Activated naive CD4-positive, alpha-beta T cell treated with anti-CD3 and anti-CD28 coated beads for 36 hours (primary cell): ENCODE results near the gene ZMIZ1. TPM values are rescaled to one million over a fixed set of nuclear protein-coding genes. Genes with fewer than 3 reads are reported as not detected.
A peak's percentile ranks its signal among the peaks of the same experiment; 100 is the strongest.

ENCODE experiments used
- CTCF ChIA-PET: fragments of 350-600 bp; sonication (Branson Sonifier 250); formaldehyde crosslinking; loops from one replicate; lab custom pipeline; 2021; ENCODE audit warnings: antibody characterized with exemption; lab: Charles Lee
- DNase-seq: peaks from one replicate; pipeline ENCODE4 v3.0.0-alpha.2; 2020
- H3K27ac Mint-ChIP-seq: one replicate; pipeline ENCODE4 v1.8.0; 2021; ENCODE audit warnings: mild to moderate bottlenecking, mixed read lengths
- H3K27me3 Mint-ChIP-seq: one replicate; pipeline ENCODE4 v1.8.0; 2021; ENCODE audit warnings: low read depth, mixed read lengths
- H3K36me3 Mint-ChIP-seq: one replicate; pipeline ENCODE4 v1.8.0; 2021; ENCODE audit warnings: low read depth, mixed read lengths
- H3K4me1 Mint-ChIP-seq: one replicate; pipeline ENCODE4 v1.8.0; 2021; ENCODE audit warnings: low read depth, mixed read lengths
- H3K4me3 Mint-ChIP-seq: one replicate; pipeline ENCODE4 v1.8.0; 2021; ENCODE audit warnings: mild to moderate bottlenecking, moderate library complexity, mixed read lengths
- H3K9me3 Mint-ChIP-seq: one replicate; pipeline ENCODE4 v1.8.0; 2021; ENCODE audit warnings: mixed read lengths
- intact Hi-C: fragments of 100-400 bp; cut with micrococcal nuclease; formaldehyde crosslinking; loops from one replicate; pipeline ENCODE4 v1.15.1; 2023
- total RNA-seq, 2 experiments: library from RNA; stranded (reverse); gene quantifications; one replicate each; pipeline ENCODE4 v1.2.3, GENCODE V29; 2021

ZMIZ1 gene
- total RNA-seq, 2 experiments from 2014 or later = 15.6 to 18.3 TPM

DNA sequence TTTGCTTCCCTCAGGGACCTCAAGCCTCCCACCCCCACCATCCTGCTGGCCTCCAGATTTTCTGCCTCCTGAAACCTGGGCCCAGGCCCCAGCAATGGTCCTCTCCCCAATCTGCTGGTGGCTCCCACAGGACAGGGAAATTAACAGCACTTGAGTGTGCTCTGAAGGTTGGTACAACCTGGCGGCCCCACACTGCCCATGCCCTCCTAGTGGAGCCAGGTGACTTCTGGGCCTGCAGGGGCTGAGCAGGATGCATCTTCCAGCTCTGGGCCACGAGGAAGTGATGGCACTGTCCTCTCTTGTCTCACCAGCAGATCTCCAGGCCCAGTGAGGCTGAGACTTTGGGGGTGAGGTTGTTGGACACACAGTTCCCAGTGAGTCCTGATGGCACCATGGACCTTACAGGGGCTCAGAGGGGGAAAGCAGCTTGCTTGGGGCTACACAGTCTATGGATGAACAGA is 3.6 kb upstream of the ZMIZ1 start:
- Mint-ChIP-seq H3K4me1 (peaks cover 29% of the 10 kb centered on the region), H3K4me3 (no peak overlapping the region), H3K36me3 (no peaks in the 10 kb centered on the region), H3K27ac (peak overlapping the region; percentile 26), H3K9me3 (no peaks in the 10 kb centered on the region), H3K27me3 (peaks cover 2% of the 10 kb centered on the region)
- intact Hi-C loops = loop anchor here (5.0 kb wide), 4 partner anchors 257 to 1033 kb away; partner anchors contain the start of gene RPS24
- no peak for DNase-seq
- CTCF ChIA-PET = interaction anchor here (1.2 kb wide), 1 partner anchor 131 kb away, joined by 3 read pairs; no protein-coding TSS in a partner anchor

DNA sequence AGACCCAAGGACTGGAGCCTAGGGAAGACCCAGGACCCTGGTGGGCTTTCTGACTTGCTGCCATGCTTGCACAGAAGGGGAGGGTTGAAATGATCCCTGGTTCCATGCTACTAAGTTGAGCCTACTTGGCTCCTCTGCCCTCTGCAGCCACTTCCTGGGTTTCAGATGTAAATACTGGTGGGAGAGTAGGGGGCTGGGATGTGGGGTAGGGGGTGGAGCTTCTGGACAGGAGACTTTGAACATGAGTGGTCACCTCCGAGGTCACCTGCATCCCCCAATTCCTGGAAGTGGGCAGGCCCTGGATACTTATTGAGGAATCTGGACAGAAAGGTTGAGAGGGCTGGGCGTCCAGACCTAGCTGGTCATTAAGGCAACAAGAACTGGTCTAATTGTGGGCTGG is 2.9 kb upstream of the ZMIZ1 start:
- Mint-ChIP-seq H3K27ac (no peak overlapping the region), H3K4me3 (no peak overlapping the region), H3K9me3 (no peaks in the 10 kb centered on the region), H3K36me3 (no peaks in the 10 kb centered on the region), H3K4me1 (peaks cover 31% of the 10 kb centered on the region), H3K27me3 (peaks cover 2% of the 10 kb centered on the region)
- CTCF ChIA-PET = interaction anchor here (1.2 kb wide), 1 partner anchor 130 kb away, joined by 3 read pairs; no protein-coding TSS in a partner anchor
- intact Hi-C loops = loop anchor here (5.0 kb wide), 4 partner anchors 256 to 1034 kb away; partner anchors contain the start of gene RPS24
- no peak for DNase-seq

DNA sequence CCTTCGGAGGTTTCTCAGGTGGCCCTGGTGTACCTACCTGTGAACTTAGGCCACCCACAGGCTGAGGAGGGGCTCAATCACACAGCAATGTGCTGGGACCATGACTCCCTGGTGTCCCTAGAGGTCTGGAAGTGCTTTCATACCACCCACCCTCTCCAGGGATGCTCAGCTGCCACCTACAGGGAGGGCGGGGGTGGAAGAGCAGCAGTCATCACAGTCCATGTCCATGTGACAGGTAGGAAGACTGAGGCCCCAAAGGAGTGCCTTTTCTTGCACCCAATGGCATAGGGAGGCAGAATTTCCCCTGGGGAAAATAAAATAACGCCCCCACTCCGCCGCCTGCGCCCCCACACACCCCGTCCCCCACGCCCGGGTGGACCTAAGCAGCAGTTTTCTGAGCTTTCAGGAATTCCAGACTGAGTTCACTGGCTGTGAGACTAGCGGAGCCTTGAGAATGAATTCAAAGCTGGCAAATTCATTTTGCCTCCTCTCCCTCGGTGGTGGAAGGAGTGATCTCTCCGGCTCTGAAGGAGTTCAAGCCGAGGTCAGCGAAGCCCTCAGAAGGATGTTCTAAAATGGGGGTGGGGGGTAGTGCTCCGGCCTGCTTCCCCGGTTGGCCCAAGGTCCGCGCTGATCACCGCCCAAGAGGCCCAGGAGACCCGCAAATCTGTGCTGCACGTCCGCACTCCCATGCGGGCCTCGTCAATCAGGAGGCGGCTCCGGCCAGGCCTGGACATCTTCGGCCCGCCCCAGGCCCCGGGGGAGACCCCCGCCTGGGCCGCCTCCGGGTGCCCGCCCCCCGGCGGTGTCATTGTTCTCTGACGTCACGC is 2.1 kb upstream of the ZMIZ1 start:
- Mint-ChIP-seq H3K36me3 (no peaks in the 10 kb centered on the region), H3K4me3 (peak overlapping the region; percentile 29), H3K4me1 (peaks cover 36% of the 10 kb centered on the region), H3K27ac (no peak overlapping the region), H3K27me3 (peaks cover 5% of the 10 kb centered on the region), H3K9me3 (no peaks in the 10 kb centered on the region)
- DNase-seq = peak; percentile 44
- CTCF ChIA-PET = interaction anchor here (0.7 to 1.3 kb wide), 4 partner anchors 9 to 366 kb away, joined by 3 read pairs; no protein-coding TSS in a partner anchor
- intact Hi-C loops = loop anchor here (5.0 kb wide), 4 partner anchors 256 to 1034 kb away; partner anchors contain the start of gene RPS24

DNA sequence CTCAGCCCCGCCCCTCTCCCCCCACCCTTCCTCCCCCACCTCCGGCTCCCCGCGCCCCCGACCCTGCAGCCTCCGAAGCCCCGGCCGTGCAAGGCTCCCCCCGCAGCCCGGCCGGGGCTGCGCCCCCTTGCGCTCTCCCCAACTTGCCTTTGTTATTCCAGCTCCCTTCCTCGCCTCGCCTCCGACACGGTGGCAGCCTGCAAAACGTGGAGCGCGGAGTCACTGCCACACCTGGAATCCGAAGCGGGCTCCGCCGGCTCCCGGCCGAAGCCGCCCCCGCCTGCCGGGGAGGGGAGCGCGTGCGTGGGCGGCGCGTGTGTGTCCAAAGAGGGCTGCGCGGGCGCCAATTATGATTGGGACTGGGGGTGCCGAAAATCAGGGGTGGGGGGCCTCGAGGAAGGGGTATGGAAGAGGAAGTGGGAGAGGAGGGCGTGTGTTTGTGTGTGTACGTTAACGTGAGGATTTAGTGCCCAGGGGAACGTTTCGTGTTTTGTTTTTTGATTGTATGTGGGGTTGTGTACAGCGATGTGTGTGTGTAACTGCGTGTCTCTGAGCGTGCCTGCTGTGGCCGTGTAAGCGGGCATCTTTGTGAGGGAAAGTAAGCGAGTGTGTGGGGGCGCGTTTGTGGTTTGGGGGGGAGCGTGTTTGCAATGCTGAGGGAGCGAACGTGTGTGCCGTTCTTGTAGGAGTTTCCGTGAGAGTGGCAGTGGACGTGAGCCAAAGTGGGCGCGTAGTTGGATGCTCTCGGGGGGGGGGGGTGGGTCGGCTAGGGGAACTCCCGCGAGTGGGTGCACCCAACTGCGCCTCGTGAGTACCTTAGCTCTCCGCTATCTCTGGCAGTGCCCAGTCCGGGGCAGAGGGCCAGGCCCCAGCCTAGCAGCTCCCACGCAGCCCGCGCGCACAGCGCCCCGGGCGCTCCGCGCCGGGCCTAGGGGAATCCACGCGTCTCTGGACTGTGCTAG is 1.2 kb upstream of the ZMIZ1 start:
- Mint-ChIP-seq H3K9me3 (no peaks in the 10 kb centered on the region), H3K4me3 (peak overlapping the region; percentile 79), H3K36me3 (no peaks in the 10 kb centered on the region), H3K27ac (no peak overlapping the region), H3K27me3 (peaks cover 5% of the 10 kb centered on the region), H3K4me1 (peaks cover 36% of the 10 kb centered on the region)
- peak; percentile 83 for DNase-seq
- intact Hi-C loops = loop anchor here (1.0 to 5.0 kb wide), 12 partner anchors 19 to 1035 kb away; partner anchors contain the start of gene RPS24
- CTCF ChIA-PET = interaction anchor here (0.6 to 1.3 kb wide), 4 partner anchors 8 to 367 kb away, joined by 3 to 4 read pairs (median 3); no protein-coding TSS in a partner anchor

DNA sequence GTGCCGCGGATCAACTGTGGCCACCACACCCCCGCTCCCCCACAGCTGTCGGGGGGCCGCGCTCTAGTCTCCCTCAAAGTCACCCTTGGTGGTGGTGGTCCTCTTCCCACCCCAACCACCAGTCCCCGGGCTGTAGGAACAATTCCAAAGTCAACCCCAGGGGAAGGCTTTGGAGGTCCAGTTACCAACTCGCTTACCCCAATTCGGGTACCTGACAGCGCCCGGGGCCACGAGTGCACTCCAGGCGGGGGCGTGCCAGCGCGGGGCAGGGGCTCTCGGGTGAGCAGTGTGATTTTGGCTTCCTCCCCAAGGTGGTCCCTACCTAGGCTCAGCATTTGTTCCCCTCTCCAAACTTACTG is 584 bp upstream of the ZMIZ1 start:
- CTCF ChIA-PET = interaction anchor here (0.6 kb wide), 1 partner anchor 26 kb away, joined by 4 read pairs; no protein-coding TSS in a partner anchor
- Mint-ChIP-seq H3K36me3 (no peaks in the 10 kb centered on the region), H3K27me3 (peaks cover 5% of the 10 kb centered on the region), H3K9me3 (no peaks in the 10 kb centered on the region), H3K27ac (no peak overlapping the region), H3K4me1 (peaks cover 33% of the 10 kb centered on the region), H3K4me3 (peak overlapping the region; percentile 79)
- intact Hi-C loops = loop anchor here (1.0 to 5.0 kb wide), 12 partner anchors 20 to 1036 kb away; partner anchors contain the start of gene RPS24
- no peak for DNase-seq

DNA sequence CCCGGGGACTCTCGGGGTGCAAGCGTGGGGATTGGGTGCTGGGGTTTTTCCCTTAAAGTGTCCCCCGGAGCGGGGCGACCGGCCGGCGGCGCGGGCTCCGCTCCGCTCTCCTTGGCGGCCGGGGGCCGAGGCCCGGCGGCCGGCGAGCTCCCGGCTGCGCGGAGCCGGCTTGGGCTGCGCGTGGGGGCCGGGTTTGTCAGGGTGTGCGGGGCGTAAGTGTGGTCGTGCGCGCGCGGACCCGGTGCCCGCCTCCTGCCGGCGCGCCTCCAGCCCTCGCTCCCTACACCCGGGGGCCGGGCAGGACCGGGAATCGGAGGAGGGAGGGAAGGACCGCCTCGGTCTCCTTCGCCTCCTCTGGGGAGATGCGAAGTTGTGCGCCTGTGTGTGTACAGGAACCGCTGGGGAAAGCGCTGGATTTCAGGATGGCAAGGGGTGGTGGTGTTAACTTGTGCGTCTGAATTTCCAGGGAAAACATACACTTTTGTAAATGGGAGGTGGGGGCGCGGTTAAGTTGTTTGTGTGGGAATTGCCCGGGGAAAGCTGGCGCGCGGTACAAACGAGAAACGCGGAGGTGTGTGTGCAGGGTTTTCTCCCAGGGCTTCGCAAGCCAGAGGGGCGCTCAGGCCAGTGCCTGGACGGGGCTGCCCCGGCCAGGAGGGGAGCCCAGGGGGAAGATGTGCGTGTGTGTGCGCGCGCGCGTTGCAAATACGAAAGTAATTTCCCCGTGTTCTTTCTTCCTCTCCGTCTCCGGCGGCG is 737 bp downstream of the ZMIZ1 start:
- peak; percentile 59 for DNase-seq
- H3K36me3 Mint-ChIP-seq = no peaks in the 10 kb centered on the region
- H3K27ac Mint-ChIP-seq = no peak overlapping the region
- H3K4me1 Mint-ChIP-seq = peaks cover 21% of the 10 kb centered on the region
- peak overlapping the region; percentile 89 for H3K4me3 Mint-ChIP-seq
- CTCF ChIA-PET = interaction anchor here (0.8 to 1.0 kb wide), 2 partner anchors 122 to 126 kb away, joined by 3 read pairs; no protein-coding TSS in a partner anchor
- intact Hi-C loops = loop anchor here (1.0 to 5.0 kb wide), 11 partner anchors 43 to 1037 kb away; partner anchors contain the start of gene RPS24
- no peaks in the 10 kb centered on the region for H3K9me3 Mint-ChIP-seq
- peaks cover 5% of the 10 kb centered on the region for H3K27me3 Mint-ChIP-seq

DNA sequence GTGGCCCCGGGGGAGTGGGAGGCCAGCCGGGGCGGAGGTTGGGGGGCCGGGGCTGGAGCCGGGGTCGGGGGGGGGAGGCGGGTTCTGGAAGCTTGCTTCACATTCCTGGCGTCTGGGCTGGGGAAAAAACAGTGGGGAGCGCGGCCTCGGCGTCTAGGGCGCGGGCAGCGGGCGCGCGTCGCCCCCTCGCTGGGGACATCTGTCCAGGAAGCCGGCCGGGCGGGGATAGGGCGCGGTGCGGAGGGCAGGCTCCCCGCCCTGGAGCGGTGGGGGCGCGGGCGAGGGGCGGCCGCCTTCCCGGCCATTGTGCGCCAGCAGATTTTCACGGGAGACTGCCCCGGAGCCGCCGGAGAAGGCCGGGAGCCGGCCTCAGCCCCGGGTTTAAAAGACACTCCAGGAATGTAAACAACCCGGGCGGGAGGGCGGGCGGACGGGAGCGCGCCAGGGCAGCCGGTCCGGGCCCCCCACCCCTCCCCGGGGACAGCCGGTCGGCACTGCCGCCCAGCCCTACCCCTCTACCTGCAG is 1.4 kb downstream of the ZMIZ1 start:
- DNase-seq = no peak
- no peak overlapping the region for H3K27ac Mint-ChIP-seq
- CTCF ChIA-PET = no interaction called here
- no peaks in the 10 kb centered on the region for H3K9me3 Mint-ChIP-seq
- peak overlapping the region; percentile 89 for H3K4me3 Mint-ChIP-seq
- no peaks in the 10 kb centered on the region for H3K36me3 Mint-ChIP-seq
- peaks cover 5% of the 10 kb centered on the region for H3K27me3 Mint-ChIP-seq
- intact Hi-C loops = loop anchor here (2.0 kb wide), 1 partner anchor 173 kb away; no protein-coding TSS in a partner anchor
- H3K4me1 Mint-ChIP-seq = peaks cover 15% of the 10 kb centered on the region

DNA sequence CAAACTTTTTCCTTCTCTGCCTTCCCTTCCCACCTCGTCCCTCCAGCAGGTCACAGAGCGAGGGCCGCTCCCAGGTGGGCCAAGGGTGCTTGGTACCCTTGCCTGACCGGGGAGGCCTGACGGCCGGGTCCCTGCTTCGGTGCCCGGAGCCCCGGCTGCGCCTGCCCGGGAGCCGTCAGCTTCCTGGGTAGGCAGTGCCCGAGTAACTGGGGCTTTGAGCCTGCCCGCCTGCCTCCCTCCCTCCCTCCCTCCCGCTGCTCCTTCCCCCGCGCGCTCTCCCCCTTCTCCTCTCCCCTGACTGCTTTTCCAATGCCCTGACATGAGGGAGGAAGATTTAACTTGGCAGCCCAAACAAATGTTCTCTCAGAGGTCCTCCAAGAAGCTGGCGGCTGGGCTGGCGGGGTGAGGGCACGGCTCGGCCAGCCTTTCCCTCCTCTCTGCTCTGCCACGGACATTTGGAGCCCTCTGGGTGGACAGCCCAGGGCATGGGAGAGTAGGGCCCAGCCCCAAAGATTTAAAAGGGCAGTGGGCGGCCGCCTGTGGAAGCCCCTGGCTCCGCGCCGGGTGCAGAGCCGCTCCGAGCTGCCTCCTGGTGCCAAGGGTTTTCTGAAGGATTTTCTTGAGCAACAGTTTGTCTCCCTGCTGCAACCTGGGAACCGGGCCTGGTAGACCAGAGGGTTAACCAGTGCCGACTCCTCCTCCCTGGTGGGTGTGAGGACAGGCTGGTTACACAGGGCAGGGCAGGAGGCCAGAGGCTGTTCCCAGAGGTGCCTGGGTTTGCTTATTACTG is 2.0 kb downstream of the ZMIZ1 start:
- H3K9me3 Mint-ChIP-seq = no peaks in the 10 kb centered on the region
- H3K27me3 Mint-ChIP-seq = peaks cover 5% of the 10 kb centered on the region
- peak overlapping the region; percentile 67 for H3K4me3 Mint-ChIP-seq
- CTCF ChIA-PET = interaction anchor here (1.0 to 1.3 kb wide), 2 partner anchors 9 to 123 kb away, joined by 3 to 4 read pairs; no protein-coding TSS in a partner anchor
- no peaks in the 10 kb centered on the region for H3K36me3 Mint-ChIP-seq
- H3K27ac Mint-ChIP-seq = no peak overlapping the region
- intact Hi-C loops = loop anchor here (2.0 kb wide), 1 partner anchor 172 kb away; no protein-coding TSS in a partner anchor
- peaks cover 11% of the 10 kb centered on the region for H3K4me1 Mint-ChIP-seq
- DNase-seq = peak; percentile 52

DNA sequence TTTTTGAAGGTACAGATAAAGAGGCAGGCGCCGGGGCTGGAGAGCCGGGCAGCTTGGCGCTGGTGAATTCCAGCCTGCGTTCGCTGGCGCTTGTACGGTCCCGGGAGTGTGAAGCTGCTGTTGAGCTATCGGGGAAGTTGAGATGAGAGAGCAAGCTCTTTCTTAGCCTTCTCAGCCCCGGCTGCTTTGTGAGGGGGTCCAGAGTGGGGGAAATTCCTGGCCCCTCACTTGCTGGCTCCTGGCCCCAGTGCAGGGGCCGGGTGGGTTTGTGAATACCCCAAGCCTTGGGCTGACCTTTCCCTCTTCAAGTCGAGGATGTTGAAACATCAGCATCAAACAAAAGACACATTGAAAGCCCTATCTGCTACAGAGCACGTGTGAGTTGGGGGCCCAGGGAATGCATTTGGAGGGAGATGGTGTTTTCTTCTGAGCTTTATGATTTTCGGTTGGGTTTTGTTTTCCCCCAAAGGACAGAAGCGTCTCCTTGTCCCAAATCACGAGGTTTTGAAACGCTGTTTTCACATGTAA is 2.7 kb downstream of the ZMIZ1 start:
- CTCF ChIA-PET = interaction anchor here (1.0 to 1.3 kb wide), 2 partner anchors 8 to 123 kb away, joined by 3 to 4 read pairs; no protein-coding TSS in a partner anchor
- Mint-ChIP-seq H3K9me3 (no peaks in the 10 kb centered on the region), H3K27me3 (peaks cover 5% of the 10 kb centered on the region), H3K27ac (no peak overlapping the region), H3K4me3 (peak overlapping the region; percentile 67), H3K4me1 (peaks cover 11% of the 10 kb centered on the region), H3K36me3 (no peaks in the 10 kb centered on the region)
- no peak for DNase-seq
- intact Hi-C loops = loop anchor here (2.0 kb wide), 1 partner anchor 171 kb away; no protein-coding TSS in a partner anchor

DNA sequence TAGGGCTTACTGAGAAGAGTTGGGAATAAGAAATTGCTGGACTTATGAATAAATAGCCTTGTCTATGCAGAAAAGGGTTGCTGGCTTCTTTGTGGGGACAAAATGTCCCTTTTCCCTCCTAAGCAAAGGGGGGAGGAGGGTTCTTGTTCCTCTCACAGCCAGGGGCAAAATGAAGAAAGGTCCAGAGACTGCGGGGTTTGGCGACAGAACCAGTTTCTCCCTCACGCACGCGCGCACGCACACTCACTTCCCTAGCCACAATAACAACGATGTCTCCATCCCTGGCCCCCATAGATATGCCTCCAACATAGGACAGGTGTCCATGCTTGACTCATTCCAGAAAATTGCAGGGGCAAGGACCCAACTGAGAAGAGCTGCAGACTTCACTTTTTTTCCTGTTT is 3.3 kb downstream of the ZMIZ1 start:
- Mint-ChIP-seq H3K36me3 (no peaks in the 10 kb centered on the region), H3K9me3 (no peaks in the 10 kb centered on the region), H3K4me1 (peaks cover 11% of the 10 kb centered on the region), H3K27me3 (peaks cover 5% of the 10 kb centered on the region), H3K4me3 (no peak overlapping the region), H3K27ac (no peak overlapping the region)
- intact Hi-C loops = no loop called here
- CTCF ChIA-PET = interaction anchor here (1.0 kb wide), 1 partner anchor 122 kb away, joined by 4 read pairs; no protein-coding TSS in a partner anchor
- DNase-seq = no peak
